AG04450 (cell line): ENCODE data around the gene TIGD4. TPM values are rescaled to one million over a fixed set of nuclear protein-coding genes. Genes with fewer than 3 reads are reported as not detected.
A peak's percentile ranks its signal among the peaks of the same experiment; 100 is the strongest.

Experiments
- CTCF ChIA-PET: fragments of 300-600, 350-600 bp; formaldehyde crosslinking; extraction: SDS; loops from one replicate; lab custom pipeline; 2022; ENCODE audit warnings: antibody characterized with exemption, inconsistent platforms; lab: Charles Lee
- POLR2A ChIA-PET: fragments of 350-600 bp; formaldehyde crosslinking; extraction: SDS; loops from one replicate; lab custom pipeline; 2021; ENCODE audit warnings: antibody characterized with exemption, inconsistent platforms; lab: Yijun Ruan, JAX
- DNase-seq: peaks from one replicate; pipeline ENCODE4 v3.0.0-alpha.2; 2011; ENCODE audit warnings: low read depth, low spot score
- H3K27ac ChIP-seq: one replicate; pipeline ENCODE4 v1.5.1; 2012; ENCODE audit warnings: low read depth, low read length, control low read depth
- H3K27me3 ChIP-seq: one replicate; pipeline ENCODE4 v1.6.0; 2012; ENCODE audit warnings: low read length; ENCODE audit not compliant: control insufficient read depth, insufficient read depth
- H3K4me3 ChIP-seq: 2 replicates; pipeline ENCODE4 v1.5.1; 2011; ENCODE audit warnings: mild to moderate bottlenecking, low read depth, low read length, control low read depth
- H3K9me3 ChIP-seq: 2 replicates; pipeline ENCODE4 v1.5.1; 2012; ENCODE audit warnings: low read length; ENCODE audit not compliant: control insufficient read depth, insufficient read depth
- polyA plus RNA-seq: library from polyadenylated mRNA; depleted of rRNA; stranded (reverse); fragments of >200 nt; gene quantifications from 2 replicates; pipeline ENCODE4 v1.2.3, GENCODE V29; 2011
- TF ChIP-seq, protein P1 (sequence below): IDR thresholded peaks from 2 replicates; pipeline ENCODE4 v1.5.1; 2011; ENCODE audit warnings: low read depth, low read length, control low read depth, inconsistent platforms

Gene TIGD4
- polyA plus RNA-seq, 1 experiment: not detected

DNA sequence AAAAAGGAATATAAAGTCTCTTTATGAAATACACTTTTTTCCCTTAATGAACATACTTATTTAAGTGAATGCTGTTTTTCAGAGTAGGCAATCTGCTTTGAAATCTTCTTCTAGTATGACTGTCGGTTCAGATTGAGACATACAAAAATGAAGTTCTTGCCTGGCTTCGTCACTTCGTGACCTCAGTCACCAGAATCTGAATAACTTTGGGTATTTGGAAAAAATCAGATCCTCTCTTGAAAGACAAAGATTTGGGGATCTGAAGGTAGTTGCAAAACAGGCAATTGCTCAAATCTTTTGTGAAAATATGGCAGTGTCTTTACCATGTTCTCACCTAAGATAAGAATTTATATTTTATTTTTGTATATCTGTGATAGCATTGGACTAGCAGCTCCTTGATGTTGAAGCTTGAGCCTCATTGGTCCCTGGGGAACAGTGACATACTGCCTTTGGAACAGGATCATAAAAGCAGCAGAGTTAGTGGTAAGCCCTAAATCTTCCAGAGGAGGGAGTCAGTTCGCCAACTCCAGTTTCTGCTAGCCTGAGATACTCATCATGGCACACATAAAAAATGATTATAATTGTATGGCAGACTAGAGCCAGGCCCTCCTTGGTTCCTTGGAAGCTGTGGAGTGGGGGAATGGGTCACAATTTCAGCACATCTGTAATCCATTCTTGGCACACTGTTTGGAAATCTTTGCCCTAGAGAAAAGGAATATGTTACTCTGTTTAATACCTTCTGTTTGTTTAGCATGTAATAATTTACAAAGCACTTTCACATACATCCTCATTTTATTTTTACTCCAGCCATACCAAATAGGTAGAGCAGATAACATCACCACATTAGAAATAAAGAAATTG is 5.2 kb upstream of the TIGD4 start:
- Histone ChIP-seq H3K4me3 (no peak overlapping the region), H3K9me3 (no peaks in the 10 kb centered on the region; the same call in 1 of the 2 replicates), H3K27ac (no peak overlapping the region), H3K27me3 (no peaks in the 10 kb centered on the region)
- no peak for DNase-seq
- POLR2A ChIA-PET: no interaction called here
- TF ChIP-seq, protein P1, sequence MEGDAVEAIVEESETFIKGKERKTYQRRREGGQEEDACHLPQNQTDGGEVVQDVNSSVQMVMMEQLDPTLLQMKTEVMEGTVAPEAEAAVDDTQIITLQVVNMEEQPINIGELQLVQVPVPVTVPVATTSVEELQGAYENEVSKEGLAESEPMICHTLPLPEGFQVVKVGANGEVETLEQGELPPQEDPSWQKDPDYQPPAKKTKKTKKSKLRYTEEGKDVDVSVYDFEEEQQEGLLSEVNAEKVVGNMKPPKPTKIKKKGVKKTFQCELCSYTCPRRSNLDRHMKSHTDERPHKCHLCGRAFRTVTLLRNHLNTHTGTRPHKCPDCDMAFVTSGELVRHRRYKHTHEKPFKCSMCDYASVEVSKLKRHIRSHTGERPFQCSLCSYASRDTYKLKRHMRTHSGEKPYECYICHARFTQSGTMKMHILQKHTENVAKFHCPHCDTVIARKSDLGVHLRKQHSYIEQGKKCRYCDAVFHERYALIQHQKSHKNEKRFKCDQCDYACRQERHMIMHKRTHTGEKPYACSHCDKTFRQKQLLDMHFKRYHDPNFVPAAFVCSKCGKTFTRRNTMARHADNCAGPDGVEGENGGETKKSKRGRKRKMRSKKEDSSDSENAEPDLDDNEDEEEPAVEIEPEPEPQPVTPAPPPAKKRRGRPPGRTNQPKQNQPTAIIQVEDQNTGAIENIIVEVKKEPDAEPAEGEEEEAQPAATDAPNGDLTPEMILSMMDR: peak; percentile 15; the same call in 1 of the 2 replicates
- CTCF ChIA-PET: interaction anchor here (1.0 to 1.8 kb wide), 3 partner anchors 300 to 343 kb away, joined by 3 to 4 read pairs (median 4); no protein-coding TSS in a partner anchor

DNA sequence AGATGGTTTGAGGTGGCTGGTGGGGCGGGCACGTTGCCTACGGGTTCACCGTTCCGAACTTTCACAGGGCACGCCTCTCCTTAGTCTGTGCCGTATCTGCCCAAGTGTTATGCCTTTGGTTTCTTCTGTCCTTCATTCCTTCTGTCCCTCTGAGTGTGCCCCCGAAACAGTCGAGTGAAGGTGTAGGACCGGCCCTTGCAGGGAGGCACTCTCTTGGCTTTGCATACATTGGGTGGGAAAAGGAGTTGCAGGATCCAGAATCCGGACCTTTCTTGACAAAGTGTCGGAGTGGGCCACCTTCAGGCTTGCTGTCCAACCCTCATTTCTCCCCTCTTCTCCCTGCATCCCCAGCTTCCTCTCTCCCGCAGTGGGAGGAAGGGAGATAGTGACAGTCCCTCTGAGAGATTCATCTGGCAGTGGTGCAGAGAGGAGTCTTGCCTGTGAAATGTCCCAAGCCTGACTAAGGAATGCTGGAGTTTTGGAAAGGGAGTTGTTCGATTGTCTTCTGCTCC is 793 bp upstream of the TIGD4 start:
- Histone ChIP-seq H3K27me3 (peaks cover 6% of the 10 kb centered on the region), H3K4me3 (peak overlapping the region; percentile 68), H3K27ac (peak overlapping the region; percentile 83), H3K9me3 (no peaks in the 10 kb centered on the region; the same call in 1 of the 2 replicates)
- TF ChIP-seq, protein P1: no peak
- POLR2A ChIA-PET: interaction anchor here (1.5 kb wide), 1 partner anchor 14 kb away, joined by 3 read pairs; no protein-coding TSS in a partner anchor
- CTCF ChIA-PET: interaction anchor here (1.9 to 3.0 kb wide), 2 partner anchors 279 to 347 kb away, joined by 8 to 22 read pairs; no protein-coding TSS in a partner anchor
- DNase-seq: no peak

DNA sequence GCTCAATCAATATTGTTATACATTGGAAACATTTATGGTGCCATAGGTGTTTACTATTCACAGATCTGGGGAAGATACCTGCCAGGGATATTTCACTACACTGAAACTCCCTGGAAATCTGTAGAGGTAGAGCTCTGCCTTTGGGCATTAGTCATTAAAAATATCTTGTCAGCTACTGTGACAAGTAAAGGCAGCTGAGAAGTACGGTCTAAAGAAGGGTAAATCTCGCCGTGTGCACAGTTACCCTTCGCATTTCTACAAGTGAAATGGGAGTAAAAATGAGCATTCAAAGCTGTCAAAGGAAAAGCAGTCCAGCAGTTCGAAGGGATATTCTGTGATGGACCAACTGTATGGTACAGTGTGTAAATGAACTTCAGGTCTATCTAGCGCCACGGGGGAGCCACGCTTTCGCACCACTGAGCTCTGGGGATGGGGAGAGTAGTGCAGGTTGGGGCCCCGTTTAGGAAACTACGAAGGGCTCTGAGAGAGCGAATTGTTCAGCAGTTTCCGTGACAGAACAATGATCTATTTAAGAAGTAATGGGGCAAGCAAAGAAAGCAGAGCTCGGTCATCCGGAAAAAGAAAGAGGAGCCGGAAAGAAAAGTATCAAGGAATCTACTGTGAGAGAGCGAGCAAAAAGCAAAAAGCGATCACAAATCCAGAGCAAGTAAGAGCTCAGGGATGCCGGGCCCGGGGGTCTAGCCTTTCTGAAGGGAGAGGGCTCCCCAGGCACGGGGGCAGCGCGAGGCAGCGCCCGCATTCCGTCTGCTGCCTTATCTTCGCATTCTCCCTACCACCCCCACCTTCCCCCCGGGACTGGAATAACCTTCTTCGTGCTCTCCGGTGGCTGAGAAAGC is 646 bp downstream of the TIGD4 start:
- Histone ChIP-seq H3K27ac (peak overlapping the region; percentile 4), H3K4me3 (peak overlapping the region; percentile 68), H3K9me3 (no peaks in the 10 kb centered on the region; the same call in 1 of the 2 replicates), H3K27me3 (peaks cover 6% of the 10 kb centered on the region)
- TF ChIP-seq, protein P1: no peak
- no peak for DNase-seq
- CTCF ChIA-PET: interaction anchor here (0.6 to 3.0 kb wide), 11 partner anchors 9 to 389 kb away, joined by 3 to 22 read pairs (median 4); no protein-coding TSS in a partner anchor
- POLR2A ChIA-PET: interaction anchor here (1.2 to 1.5 kb wide), 2 partner anchors 15 to 243 kb away, joined by 3 to 4 read pairs; partner anchors contain the start of gene FBXW7

DNA sequence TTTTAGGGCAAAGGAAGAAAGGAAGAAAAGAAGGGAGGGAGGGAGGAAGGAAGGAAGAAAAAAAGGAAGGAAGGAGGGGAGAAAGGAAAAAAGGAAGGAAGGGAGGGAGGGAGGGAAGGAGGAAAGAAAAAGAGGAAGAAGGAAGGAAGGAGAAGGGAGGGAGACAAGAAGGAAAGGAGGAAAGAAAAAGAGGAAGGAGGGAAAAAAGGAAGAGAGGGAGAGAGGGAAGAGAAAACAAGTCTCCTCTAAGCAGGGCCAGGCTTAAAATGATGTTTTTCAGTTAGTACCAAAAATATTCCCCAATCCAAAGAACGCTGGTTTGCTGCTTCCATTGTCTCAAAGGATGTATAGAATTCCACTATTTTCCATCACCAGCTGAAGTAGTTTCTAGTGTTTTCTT is 2.0 kb downstream of the TIGD4 start:
- TF ChIP-seq, protein P1: no peak
- Histone ChIP-seq H3K27me3 (peaks cover 6% of the 10 kb centered on the region), H3K9me3 (no peaks in the 10 kb centered on the region; the same call in 1 of the 2 replicates), H3K4me3 (no peak overlapping the region), H3K27ac (no peak overlapping the region)
- ChIA-PET POLR2A (no interaction called here), CTCF (interaction anchor here (0.7 to 3.0 kb wide), 3 partner anchors 210 to 350 kb away, joined by 5 to 22 read pairs (median 9); no protein-coding TSS in a partner anchor)
- no peak for DNase-seq
